Caki2 (cell line): ENCODE data around the gene MC4R. TPM values are rescaled to one million over a fixed set of nuclear protein-coding genes. Genes with fewer than 3 reads are reported as not detected.

Experiments
- DNase-seq: peaks from one replicate; pipeline ENCODE4 v3.0.0-alpha.2; 2015; ENCODE audit warnings: low read depth
- in situ Hi-C: cut with HindIII; loops from 2 replicates; pipeline ENCODE4 v1.10.0; 2016; ENCODE audit warnings: low sequenced_read_pairs, low pct_unique_long_range_greater_than_20kb, mixed read lengths
- total RNA-seq: library from RNA; depleted of rRNA; stranded (reverse); fragments of >200 nt; shearing (Covaris generic); gene quantifications from 2 replicates; pipeline ENCODE4 v1.2.3, GENCODE V29; 2014; ENCODE audit warnings: low replicate concordance

Gene MC4R
- total RNA-seq, 1 experiment from 2014 or later = not detected

DNA sequence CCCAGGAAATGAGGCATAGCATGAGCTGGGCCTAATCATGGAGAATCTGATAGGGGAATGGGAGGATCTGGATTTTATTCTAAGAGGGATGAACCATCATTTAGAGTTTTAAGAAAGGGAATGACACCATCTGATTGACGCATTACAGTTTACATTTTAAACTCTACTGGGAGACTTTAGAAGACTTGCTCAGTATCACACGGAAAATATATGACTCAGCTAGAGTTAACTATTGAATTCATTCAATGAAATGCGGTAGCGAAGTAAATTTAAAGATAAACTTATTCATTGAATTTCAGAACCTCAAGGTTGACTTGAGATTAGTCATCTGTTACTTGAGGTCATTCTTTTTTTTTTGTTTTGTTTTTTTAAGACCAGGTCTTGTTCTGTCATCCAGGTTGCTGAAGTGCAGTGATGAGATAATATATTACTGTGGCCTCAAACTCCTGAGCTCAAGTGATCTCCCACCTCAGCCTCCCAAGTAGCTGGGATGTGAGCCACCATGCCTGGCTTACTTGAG is 25.0 kb downstream of the MC4R start:
- peak; percentile 83 for DNase-seq
- in situ Hi-C loops = no loop called here

DNA sequence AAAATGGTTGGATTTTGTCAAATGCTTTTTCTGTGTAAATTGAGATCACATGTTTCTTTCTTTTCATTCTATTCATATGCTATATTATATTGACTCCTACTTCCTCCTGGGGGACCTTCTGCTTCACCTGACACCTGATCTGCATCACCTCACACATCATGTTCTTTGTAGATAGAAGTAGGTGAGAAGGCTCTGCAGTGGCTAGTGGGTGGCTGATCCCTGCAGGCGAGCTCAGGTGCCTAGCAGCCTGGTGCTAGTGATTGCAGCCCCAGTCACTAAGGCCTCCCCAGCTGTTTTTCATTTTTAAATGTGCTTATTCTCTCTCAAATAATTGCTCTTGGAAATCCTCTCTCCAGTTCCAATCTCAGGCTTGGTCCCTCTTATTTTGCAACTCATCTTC is 33.6 kb downstream of the MC4R start:
- in situ Hi-C loops = no loop called here
- no peak for DNase-seq

DNA sequence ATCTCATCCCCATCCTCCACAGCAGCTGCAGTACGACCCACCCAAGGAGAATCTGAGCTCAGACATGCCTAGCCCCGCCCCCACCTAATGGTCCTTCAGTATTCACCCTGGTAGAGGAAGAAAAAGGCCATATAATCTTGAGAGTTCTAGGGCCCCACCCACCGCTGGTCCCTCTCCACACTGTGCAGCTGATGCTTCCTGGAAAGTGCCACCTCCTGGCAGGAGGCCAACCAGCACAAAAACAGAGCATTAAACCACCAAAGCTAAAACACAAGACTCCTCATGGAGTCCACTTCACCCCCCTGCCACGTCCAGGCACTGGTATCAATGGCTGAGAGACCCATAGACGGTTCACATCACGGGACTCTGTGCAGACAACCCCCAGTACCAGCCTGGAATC is 40.7 kb downstream of the MC4R start:
- in situ Hi-C loops = no loop called here
- DNase-seq = no peak

DNA sequence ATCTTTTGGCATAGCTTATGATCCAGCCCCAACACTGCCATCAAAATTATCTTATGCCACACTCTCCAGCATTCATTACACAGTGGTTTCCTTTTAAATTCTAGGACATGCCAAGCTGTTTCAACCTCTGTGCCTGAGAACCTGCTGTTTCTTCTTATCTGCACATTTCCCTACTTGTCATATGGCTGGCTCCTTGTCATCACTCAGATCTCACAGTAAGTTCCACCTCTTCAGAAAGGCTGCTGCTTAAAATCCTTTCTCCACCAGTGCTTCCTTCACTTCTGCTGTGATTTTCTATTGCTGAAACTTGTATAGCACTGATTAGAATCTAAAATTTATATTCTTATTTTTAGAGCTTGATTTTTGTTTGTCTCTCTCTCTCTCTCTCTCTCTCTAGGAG is 43.4 kb downstream of the MC4R start:
- no peak for DNase-seq
- in situ Hi-C loops = no loop called here

DNA sequence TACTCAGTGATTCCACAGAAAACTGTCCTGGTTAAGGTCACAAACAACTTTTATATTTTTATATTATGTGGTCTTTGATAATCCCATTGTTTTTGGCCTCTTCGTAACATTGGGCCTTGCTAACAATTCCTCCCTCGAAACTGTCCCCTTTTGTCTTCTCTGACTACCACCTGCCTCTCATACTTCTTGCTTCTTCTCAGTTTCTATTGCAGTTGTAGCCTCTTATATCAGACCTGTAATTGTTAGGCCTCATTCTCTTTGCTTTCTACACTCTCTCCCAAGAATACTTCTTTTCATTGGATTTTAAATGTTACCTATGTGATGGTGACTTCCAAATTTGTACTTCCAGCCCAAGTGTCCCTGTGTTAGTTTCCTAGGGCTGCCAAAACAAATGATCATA is 44.7 kb downstream of the MC4R start:
- DNase-seq = no peak
- in situ Hi-C loops = no loop called here

DNA sequence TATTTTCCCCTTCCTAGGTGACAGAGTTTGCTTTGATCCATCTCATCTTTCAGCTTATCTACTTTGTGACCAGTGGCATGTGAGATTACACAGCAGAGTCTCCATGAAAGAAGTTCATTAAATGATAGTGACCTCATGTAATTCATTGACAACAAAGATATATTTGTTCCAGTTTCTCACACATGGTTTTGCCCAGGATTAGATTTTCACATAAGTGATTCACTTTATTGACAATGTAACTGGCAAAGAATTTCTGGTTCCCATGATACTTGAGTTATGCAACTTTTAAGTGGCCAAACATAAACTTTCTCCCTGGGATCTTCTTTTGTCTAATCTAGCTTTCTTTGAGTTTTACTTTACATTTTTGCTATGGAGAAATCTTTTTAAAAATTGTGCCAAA is 50.0 kb downstream of the MC4R start:
- no peak for DNase-seq
- in situ Hi-C loops = no loop called here
